ENCODE results near the gene CD3G.
"Not testable (repeated sequence)": the region's sequence is repeated elsewhere in the genome, so short reads cannot be mapped to it uniquely, and the experiment has no call there.

CD3G gene

DNA sequence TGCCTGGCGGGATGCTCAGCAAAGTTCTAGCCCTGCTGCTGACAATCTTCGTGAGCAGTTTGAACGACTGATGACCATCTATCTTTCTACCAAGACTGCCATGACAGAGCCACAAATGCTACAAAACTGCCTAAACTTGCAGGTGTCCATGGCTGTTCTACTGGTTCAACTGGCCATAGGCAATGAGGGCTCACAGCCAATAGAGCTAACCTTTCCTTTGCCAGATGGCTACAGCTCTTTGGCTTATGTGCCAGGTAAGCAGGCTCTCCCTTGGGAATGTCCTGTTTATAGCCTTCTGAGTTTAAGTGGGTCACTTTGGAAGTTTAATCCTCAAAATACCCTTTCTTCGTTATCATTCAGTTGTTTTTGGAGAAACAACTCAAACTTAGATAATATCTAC, 35.4 kb downstream of the CD3G start:
- DNase-seq (ENCODE audit: low spot score) = no peak

DNA sequence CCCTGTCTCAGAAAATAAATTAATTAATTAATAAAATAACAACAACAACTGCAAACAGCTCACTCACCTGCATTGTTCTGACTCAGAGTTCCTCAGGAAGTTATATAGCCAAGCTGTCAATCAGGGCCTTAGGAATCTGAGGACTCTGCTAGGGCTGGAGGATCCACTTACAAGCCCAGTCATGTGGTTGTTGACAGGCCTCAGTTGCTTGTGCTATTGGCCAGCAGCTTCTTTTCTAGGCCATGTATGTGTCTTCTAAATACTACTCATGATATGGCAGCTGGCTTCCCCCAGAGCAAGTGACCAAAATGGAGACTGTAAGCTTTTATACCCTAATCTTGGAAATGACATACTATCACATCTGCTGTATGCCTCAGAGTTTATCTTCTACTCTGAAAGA, 36.4 kb downstream of the CD3G start:
- DNase-seq (ENCODE audit: low spot score) = no peak

DNA sequence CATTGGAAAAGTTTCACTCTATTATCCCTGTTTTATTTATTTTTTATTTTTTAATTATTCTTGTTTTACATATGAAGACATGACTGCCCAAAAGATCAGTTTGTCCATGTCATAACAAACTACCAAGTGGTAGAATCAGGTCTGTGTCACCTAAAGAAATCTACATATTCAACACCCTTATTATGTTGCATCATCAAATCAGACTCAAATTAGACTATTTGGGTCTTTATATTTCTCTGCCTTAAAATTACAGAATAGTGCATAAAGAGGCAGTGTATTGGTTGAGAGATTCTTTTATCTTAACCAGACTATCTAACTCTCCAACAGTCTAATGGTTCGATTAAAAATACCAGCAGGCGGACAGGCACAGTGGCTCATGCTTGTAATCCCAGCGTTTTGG, 38.8 kb downstream of the CD3G start:
- DNase-seq (ENCODE audit: low spot score) = no peak

DNA sequence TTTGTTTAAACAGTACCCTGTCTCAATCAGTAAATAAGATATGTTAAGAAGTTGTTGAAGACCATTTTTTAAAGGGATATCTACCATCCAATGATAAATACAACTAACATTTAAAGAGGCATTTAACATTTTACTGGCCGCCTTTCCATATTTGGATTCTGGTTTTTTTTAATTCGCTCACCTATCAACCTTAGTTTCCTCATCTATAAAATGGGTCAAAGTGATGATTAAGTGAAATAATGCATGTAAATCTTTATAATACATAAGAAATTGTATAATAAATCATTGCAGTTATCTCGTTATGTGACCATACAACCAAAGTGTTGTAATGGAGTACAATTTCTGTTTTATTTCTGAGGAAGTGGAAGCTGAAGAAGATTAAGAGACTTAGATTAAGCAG, 39.5 kb downstream of the CD3G start:
- DNase-seq (ENCODE audit: low spot score) = no peak

- no peak for DNase-seq (ENCODE audit: low spot score)
These were observed 52.0 kb downstream of the CD3G start for GRCh38 chr11:118396097-118396501.

DNA sequence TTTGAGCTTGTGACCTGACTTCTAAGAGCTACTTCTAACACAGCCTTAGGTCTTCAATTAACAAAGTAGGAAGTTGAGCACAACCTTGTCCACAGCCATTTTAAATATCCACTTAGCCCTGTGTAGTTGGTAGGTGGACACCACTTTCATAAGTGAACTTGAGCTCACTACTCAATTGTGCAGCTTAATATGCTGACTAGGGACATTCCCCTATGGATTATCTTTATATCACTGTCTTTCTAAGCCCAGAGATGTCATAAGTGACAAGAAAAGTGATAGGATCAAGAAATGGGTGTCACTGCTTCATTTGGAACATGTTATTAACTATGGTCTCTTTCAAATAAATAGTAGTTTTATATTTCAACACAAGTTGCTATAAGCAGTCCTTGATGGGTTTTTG, 53.3 kb downstream of the CD3G start:
- DNase-seq (ENCODE audit: low spot score) = no peak

DNA sequence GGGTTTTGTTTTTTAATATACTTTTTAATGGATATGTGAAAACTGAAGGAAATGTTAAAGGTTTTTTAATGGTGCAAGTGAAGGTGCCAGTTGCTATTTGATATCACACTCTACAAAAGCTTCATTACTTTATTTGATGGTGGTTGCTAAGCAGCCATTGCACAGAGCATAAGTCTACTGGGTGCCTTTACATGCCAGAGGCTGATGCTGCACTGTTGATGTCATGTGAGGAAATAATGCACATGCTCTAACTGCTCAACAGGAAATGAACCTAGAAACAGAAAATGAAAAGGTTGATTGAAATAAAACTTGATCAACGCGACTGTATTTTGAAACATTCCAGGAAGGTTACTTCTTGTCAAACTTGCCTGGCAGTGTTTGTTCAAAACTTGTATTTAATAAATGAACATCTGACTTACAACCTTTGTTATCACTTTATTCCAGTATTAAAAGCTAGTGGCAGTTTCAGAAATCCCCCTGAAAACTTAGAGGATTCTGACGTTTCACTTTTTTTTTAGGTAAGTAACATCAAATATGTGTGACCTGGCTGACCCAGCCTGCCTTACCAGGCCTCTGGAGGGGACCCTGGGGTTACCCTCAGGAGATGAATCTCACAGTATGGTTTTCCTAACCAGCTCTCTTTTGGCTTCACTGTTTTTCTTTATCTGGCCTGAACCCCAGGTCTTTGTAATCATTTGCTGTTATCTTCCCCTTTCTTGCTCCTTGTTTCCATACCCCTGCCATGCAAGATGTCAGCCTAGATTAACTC, 54.8 kb downstream of the CD3G start:
- DNase-seq (ENCODE audit: low spot score) = no peak

- DNase-seq (ENCODE audit: low spot score) = peak; percentile 90
These were observed 57.2 kb downstream of the CD3G start, which contains the start of gene ATP5MG for GRCh38 chr11:118401151-118401879. ATP5MG (plus strand) TSS chr11:118401606; CDS start chr11:118401666, 60 bp downstream.

GRCh38 chr11:118401880-118402590, 57.9 kb downstream of the CD3G start:
- DNase-seq (ENCODE audit: low spot score) = no peak

DNA sequence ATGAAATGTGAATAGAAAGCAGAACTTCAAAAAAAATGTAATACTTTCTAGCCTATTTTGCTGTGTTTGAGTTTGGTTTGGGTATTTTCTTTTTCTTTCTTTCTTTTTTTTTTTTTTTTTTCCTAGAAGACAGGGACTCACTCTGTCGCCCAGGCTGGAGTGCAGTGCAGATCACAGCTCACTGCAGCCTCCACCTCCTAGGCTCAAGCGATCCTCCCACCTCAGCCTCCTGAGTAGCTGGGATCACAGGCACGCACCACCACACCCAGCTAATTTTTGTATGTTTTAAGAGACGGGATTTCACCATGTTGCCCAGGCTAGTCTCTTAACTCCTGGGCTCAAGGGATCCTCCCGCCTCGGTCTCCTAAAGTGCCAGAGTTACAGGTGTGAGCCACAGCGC, 58.5 kb downstream of the CD3G start:
- DNase-seq (ENCODE audit: low spot score) = not testable (repeated sequence)

Data from putamen (tissue), 1 donor.